Measurements from ENCODE around the gene PRM1.

The PRM1 gene, protein sequence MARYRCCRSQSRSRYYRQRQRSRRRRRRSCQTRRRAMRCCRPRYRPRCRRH

DNA sequence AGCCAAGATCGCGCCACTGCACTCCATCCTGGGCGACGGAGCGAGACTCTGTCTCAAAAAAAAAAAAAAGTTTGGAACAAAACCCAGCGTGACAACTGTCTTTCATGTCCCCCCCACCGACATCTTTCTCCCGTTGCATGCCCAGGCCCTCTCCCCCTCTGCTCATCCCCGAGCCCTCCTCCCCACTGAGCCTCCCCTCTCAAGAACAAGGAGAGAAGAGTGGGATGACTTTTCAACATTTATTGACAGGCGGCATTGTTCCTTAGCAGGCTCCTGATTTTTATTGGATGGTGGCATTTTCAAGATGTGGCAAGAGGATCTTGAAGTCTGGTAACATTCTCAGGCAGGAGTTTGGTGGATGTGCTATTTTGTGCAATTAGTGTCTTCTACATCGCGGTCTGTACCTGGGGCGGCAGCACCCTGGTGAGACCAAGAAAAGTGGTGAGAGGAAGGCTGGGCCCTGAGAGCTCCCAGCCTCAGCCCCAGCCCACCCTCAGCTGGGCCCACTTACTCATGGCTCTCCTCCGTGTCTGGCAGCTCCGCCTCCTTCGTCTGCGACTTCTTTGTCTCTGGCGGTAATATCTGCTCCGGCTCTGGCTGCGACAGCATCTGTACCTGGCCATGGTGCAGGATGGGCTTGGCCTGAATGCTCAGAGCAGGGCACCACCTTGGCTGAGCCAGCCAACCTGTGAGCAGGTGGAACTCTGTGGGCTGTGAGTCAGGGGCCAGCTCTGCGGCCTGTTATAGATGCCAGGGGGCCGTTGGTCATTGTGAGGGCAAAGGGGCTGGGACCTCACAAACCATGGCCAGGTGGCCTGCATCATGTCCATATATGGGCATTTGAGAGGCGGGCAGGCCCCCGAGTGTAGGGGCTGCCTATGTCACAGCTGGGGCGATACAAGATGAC is at the start of gene PRM1:
PRM1 (minus strand) TSS at position 715 of the 907 bp plus-strand sequence; CDS start at position 623, 92 bp downstream.
- DNase-seq (ENCODE audit: extremely low spot score) = no peak
- ChIA-PET POLR2A (no interaction called here), CTCF (interaction anchor here (2.0 kb wide), 1 partner anchor 17 kb away, joined by 5 read pairs; no protein-coding TSS in a partner anchor)
- TF ChIP-seq CTCF (IDR thresholded peaks at IDR 0.05; ENCODE audit: control extremely low read depth, extremely low read depth, low read depth, missing control alignments) = no peak

- no peak for TF ChIP-seq CTCF (IDR thresholded peaks at IDR 0.05; ENCODE audit: control extremely low read depth, extremely low read depth, low read depth, missing control alignments)
- POLR2A ChIA-PET = no interaction called here
- CTCF ChIA-PET = interaction anchor here (1.1 to 1.6 kb wide), 3 partner anchors 16 to 66 kb away, joined by 3 to 6 read pairs (median 3); no protein-coding TSS in a partner anchor
- no peak for DNase-seq (ENCODE audit: extremely low spot score)
Measured at GRCh38 chr16:11330526-11331237, 49.6 kb upstream of the PRM1 start.

DNA sequence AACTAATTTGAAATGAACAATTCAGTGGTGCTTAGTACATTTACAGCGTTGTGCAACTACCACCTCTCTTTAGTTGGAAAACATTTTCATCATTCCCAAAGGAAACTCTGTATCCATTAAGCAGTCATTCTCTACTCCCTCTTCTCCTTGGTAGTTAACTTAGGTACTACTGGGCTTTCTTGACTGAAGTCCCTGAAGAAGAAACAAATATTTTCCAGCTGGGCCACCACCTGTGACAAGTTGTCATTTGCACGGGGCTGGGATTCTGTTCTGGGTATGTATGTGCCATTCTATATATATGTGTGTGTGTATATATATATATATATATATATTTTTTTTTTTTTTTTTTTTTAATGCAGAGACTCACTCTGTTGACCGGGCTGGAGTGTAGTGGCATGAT is 48.8 kb upstream of the PRM1 start:
- TF ChIP-seq CTCF (IDR thresholded peaks at IDR 0.05; ENCODE audit: control extremely low read depth, extremely low read depth, low read depth, missing control alignments) = no peak
- ChIA-PET POLR2A (no interaction called here), CTCF (interaction anchor here (0.7 to 2.2 kb wide), 3 partner anchors 17 to 75 kb away, joined by 3 to 6 read pairs (median 4); no protein-coding TSS in a partner anchor)
- no peak for DNase-seq (ENCODE audit: extremely low spot score)

DNA sequence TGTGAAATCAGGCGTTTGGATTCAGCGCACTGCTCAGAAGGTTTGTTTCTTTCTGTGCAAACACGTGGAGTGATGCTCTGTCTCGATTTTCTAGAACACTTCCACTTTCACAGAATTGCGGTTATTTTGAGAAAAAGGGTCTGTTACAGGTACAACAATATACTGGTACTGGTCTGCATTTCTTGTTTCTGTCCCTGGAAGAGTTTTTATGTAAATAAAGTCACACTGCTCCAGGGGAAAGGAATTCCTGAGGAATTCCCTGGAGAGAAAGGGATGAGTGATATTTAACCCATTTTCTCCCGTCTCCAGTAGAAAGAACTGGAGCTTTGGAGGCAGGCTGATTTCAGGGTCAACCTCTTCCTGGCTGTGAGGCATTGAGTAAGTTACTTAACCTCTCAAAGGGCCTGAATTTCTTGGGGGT is 48.0 kb upstream of the PRM1 start:
- ChIA-PET CTCF (interaction anchor here (0.7 to 2.2 kb wide), 4 partner anchors 18 to 74 kb away, joined by 3 to 6 read pairs (median 4); no protein-coding TSS in a partner anchor), POLR2A (interaction anchor here (1.2 kb wide), 1 partner anchor 73 kb away, joined by 8 read pairs; the partner anchor contains the start of gene SOCS1)
- TF ChIP-seq CTCF (IDR thresholded peaks at IDR 0.05; ENCODE audit: control extremely low read depth, extremely low read depth, low read depth, missing control alignments) = no peak
- peak; percentile 63 for DNase-seq (ENCODE audit: extremely low spot score)

- POLR2A ChIA-PET = interaction anchor here (1.2 kb wide), 1 partner anchor 73 kb away, joined by 8 read pairs; the partner anchor contains the start of gene SOCS1
- CTCF ChIA-PET = interaction anchor here (0.6 to 2.2 kb wide), 4 partner anchors 18 to 70 kb away, joined by 3 to 4 read pairs (median 3); no protein-coding TSS in a partner anchor
- peak; percentile 86 for DNase-seq (ENCODE audit: extremely low spot score)
Measured at GRCh38 chr16:11328172-11329070, 47.3 kb upstream of the PRM1 start.

More at GRCh38 chr16:11328172-11329070, 47.3 kb upstream of the PRM1 start:
- no peak for TF ChIP-seq CTCF (IDR thresholded peaks at IDR 0.05; ENCODE audit: control extremely low read depth, extremely low read depth, low read depth, missing control alignments)

Data from GM10248 (cell line).